ENCODE results near the gene CD19.

- TF ChIP-seq CTCF (IDR thresholded peaks at IDR 0.05) (no peak), POLR2A (IDR thresholded peaks at IDR 0.05) (no peak)
Observed at GRCh38 chr16:28974437-28975157, 42.8 kb downstream of the CD19 start, which contains the start of gene SPNS1.
